A549 (cell line): ENCODE measurements around the gene ADAMTS16. TPM values are rescaled to one million over a fixed set of nuclear protein-coding genes. Genes with fewer than 3 reads are reported as not detected.

Source experiments
- ATAC-seq, 2 experiments: fragments of 200-7000 bp in 1 of 2; fragments of >200 bp in 1 of 2; cut with Nextera tagmentation in 1 of 2; cut with Tn5 transposase in 1 of 2; 3 replicates each; pipeline versions ENCODE4 v1.8.0 to v1.9.1; 2018 to 2020; ENCODE audit warnings: mild to moderate bottlenecking in 1 of 2, moderate library complexity in 1 of 2
- CTCF ChIA-PET: fragments of 300-600 bp; sonication (Branson Sonifier 250); formaldehyde crosslinking; extraction: SDS; loops from one replicate; lab custom pipeline; 2021; ENCODE audit warnings: antibody characterized with exemption, inconsistent platforms; lab: Yijun Ruan, JAX
- POLR2A ChIA-PET: fragments of 350-600 bp; formaldehyde crosslinking; extraction: SDS; loops from one replicate; lab custom pipeline; 2021; ENCODE audit warnings: antibody characterized with exemption, inconsistent platforms; lab: Yijun Ruan, JAX
- DNase-seq, 2 experiments: peaks; one replicate each; pipeline versions ENCODE4 v3.0.0 to v3.0.0-alpha.2; 2011 to 2016; ENCODE audit warnings: low read depth in 1 of 2, low spot score in 1 of 2
- FAIRE-seq: peaks from 2 replicates; lab custom pipeline; 2011; peaks lifted over from hg19 to GRCh38; lab: Jason Lieb, UNC
- H3K27ac ChIP-seq, 2 experiments: fragments of >200 bp; sonication (Bioruptor Twin); formaldehyde crosslinking; 3 replicates each; pipeline ENCODE4 v1.5.1; 2016 to 2017
- H3K4me1 ChIP-seq: fragments of >200 bp; sonication (Bioruptor Twin); formaldehyde crosslinking; 3 replicates; pipeline ENCODE4 v1.6.1; 2016
- H3K4me2 ChIP-seq: fragments of >200 bp; sonication (Bioruptor Twin); formaldehyde crosslinking; 3 replicates; pipeline ENCODE4 v1.6.1; 2016
- H3K4me3 ChIP-seq: fragments of >200 bp; sonication (Bioruptor Twin); formaldehyde crosslinking; 3 replicates; pipeline ENCODE4 v1.5.1; 2016
- H3K9me3 ChIP-seq: fragments of >200 bp; sonication (Bioruptor Twin); formaldehyde crosslinking; 3 replicates; pipeline ENCODE4 v1.6.1; 2016
- CBX2 ChIP-seq: fragments of 200-600 bp; sonication (generic); IDR thresholded peaks from 2 replicates; pipeline ENCODE4 v1.6.1; 2016; ENCODE audit warnings: low read depth, mild to moderate bottlenecking, borderline replicate concordance
- CEBPB ChIP-seq, 2 experiments: fragments of >200 bp in 1 of 2; sonication (Bioruptor Twin) in 1 of 2; formaldehyde crosslinking in 1 of 2; IDR thresholded peaks; 2 replicates each; pipeline ENCODE4 v1.6.1; 2012 to 2016
- CHD4 ChIP-seq: fragments of 200-600 bp; sonication (generic); IDR thresholded peaks from 2 replicates; pipeline ENCODE4 v1.6.1; 2016; ENCODE audit warnings: antibody characterized with exemption, mild to moderate bottlenecking, borderline replicate concordance
- E2F6 ChIP-seq: IDR thresholded peaks from 2 replicates; pipeline ENCODE4 v1.6.1; 2012; ENCODE audit warnings: low read depth, borderline replicate concordance
- EP300 ChIP-seq, 2 experiments: fragments of >200 bp; sonication (Bioruptor Twin); formaldehyde crosslinking; IDR thresholded peaks; 2 replicates in 1 of 2; 3 replicates in 1 of 2; pipeline ENCODE4 v1.6.1; 2016 to 2017
- FOSB ChIP-seq: fragments of 250-450 bp; sonication (Bioruptor Pico); IDR thresholded peaks from 2 replicates; pipeline ENCODE4 v1.5.0; 2020; ENCODE audit warnings: mild to moderate bottlenecking, moderate library complexity
- FOSL2 ChIP-seq, 2 experiments: fragments of 450-650 bp in 1 of 2; fragments of >200 bp in 1 of 2; sonication (Bioruptor Twin) in 1 of 2; formaldehyde crosslinking; IDR thresholded peaks; 2 replicates each; pipeline versions ENCODE4 v1.5.0 to v1.6.1; 2016 to 2020; ENCODE audit warnings: mild to moderate bottlenecking in 1 of 2, moderate library complexity in 1 of 2
- GATA3 ChIP-seq: IDR thresholded peaks from 2 replicates; pipeline ENCODE4 v1.6.1; 2012; ENCODE audit warnings: borderline replicate concordance
- HDAC2 ChIP-seq: fragments of 200-600 bp; sonication (generic); IDR thresholded peaks from 2 replicates; pipeline ENCODE4 v1.6.1; 2016
- HES2 ChIP-seq: fragments of >200 bp; sonication (Bioruptor Twin); formaldehyde crosslinking; IDR thresholded peaks from 2 replicates; pipeline ENCODE4 v1.6.1; 2016
- HOXB13 ChIP-seq: fragments of 250-450 bp; sonication (Bioruptor Pico); IDR thresholded peaks from 2 replicates; pipeline ENCODE4 v1.5.0; 2020; ENCODE audit warnings: low read depth, mild to moderate bottlenecking, moderate library complexity
- JUN ChIP-seq, 2 experiments: fragments of >200 bp; sonication (Bioruptor Twin); formaldehyde crosslinking; IDR thresholded peaks; 2 replicates in 1 of 2; 3 replicates in 1 of 2; pipeline ENCODE4 v1.6.1; 2016 to 2017
- JUNB ChIP-seq: fragments of >200 bp; sonication (Bioruptor Twin); formaldehyde crosslinking; IDR thresholded peaks from 2 replicates; pipeline ENCODE4 v1.6.1; 2016
- KDM1A ChIP-seq: fragments of 200-600 bp; sonication (generic); IDR thresholded peaks from 2 replicates; pipeline ENCODE4 v1.6.1; 2016; ENCODE audit warnings: low read depth, mild to moderate bottlenecking
- MAX ChIP-seq: IDR thresholded peaks from 2 replicates; pipeline ENCODE4 v1.6.1; 2012
- MAZ ChIP-seq: fragments of 150-350 bp; IDR thresholded peaks from 2 replicates; pipeline ENCODE4 v1.6.1; 2014; ENCODE audit warnings: antibody characterized with exemption, low read depth, low read length, borderline replicate concordance
- POLR2A ChIP-seq: IDR thresholded peaks from 2 replicates; pipeline ENCODE4 v1.6.1; 2012; ENCODE audit warnings: mild to moderate bottlenecking, low read length
- POLR2AphosphoS2 ChIP-seq: conservative IDR thresholded peaks from 2 replicates; pipeline ENCODE4 v1.6.1; 2012; ENCODE audit warnings: low read length, improper control_type of control experiment, inconsistent platforms
- RAD21 ChIP-seq, 2 experiments: fragments of >200 bp in 1 of 2; sonication (Bioruptor Twin) in 1 of 2; formaldehyde crosslinking in 1 of 2; IDR thresholded peaks in 1 of 2; conservative IDR thresholded peaks in 1 of 2; 2 replicates in 1 of 2; 3 replicates in 1 of 2; pipeline ENCODE4 v1.6.1; 2012 to 2018; ENCODE audit warnings: inconsistent platforms in 1 of 2
- SMC3 ChIP-seq: fragments of >200 bp; sonication (Bioruptor Twin); formaldehyde crosslinking; IDR thresholded peaks from 3 replicates; pipeline ENCODE4 v1.6.1; 2018; ENCODE audit warnings: inconsistent platforms
- SREBF2 ChIP-seq: fragments of 450-650 bp; IDR thresholded peaks from 2 replicates; pipeline ENCODE4 v1.6.1; 2014; ENCODE audit warnings: mild to moderate bottlenecking, moderate library complexity
- TFCP2L1 ChIP-seq: fragments of 250-450 bp; sonication (Bioruptor Pico); IDR thresholded peaks from 2 replicates; pipeline ENCODE4 v1.5.0; 2021; ENCODE audit warnings: mild to moderate bottlenecking
- WGBS: methylation state at CpG from one replicate; pipeline ENCODE4 v1.1.6; 2017; ENCODE audit errors: missing lambda C conversion rate; 5-methylcytosine and 5-hydroxymethylcytosine counted together
- polyA plus RNA-seq, 4 experiments: library from polyadenylated mRNA; depleted of rRNA in 3 of 4; stranded (reverse); fragments of >200 nt; fragmentation: RNase III in 1 of 4; extraction: RNeasy Plus Mini Kit Qiagen cat#74134 plus additional on column Dnase treatment in 1 of 4; gene quantifications; 2 replicates in 3 of 4; 3 replicates in 1 of 4; pipeline ENCODE4 v1.2.3, GENCODE V29; 2011 to 2017
- TF ChIP-seq, protein P1 (sequence below): fragments of 150-350 bp; IDR thresholded peaks from 2 replicates; pipeline ENCODE4 v1.6.1; 2014; ENCODE audit warnings: low read depth, mild to moderate bottlenecking, low read length
- TF ChIP-seq, protein P2 (sequence below): IDR thresholded peaks from 2 replicates; pipeline ENCODE4 v1.6.1; 2012
- TF ChIP-seq, protein P3 (sequence below): fragments of 200-600 bp; sonication (generic); IDR thresholded peaks from 2 replicates; pipeline ENCODE4 v1.6.1; 2016; ENCODE audit warnings: antibody characterized with exemption, mild to moderate bottlenecking, moderate library complexity

Gene ADAMTS16
- polyA plus RNA-seq, 2 of the 4 experiments (the other 2 are of a cell fraction): 0.71 to 1.0 TPM

GRCh38 chr5:5350101-5350500, 210.0 kb downstream of the ADAMTS16 start (continued):
- TF ChIP-seq CHD4 (no peak), POLR2AphosphoS2 (no peak), JUN (IDR thresholded peaks at IDR 0.05) (peak in 1 of 2 experiments; percentile 42; a peak in 1 of 5 replicates), FOSB (CRISPR knock-in tag) (no peak)
- TF ChIP-seq, all 56 proteins: peak for 9

DNA sequence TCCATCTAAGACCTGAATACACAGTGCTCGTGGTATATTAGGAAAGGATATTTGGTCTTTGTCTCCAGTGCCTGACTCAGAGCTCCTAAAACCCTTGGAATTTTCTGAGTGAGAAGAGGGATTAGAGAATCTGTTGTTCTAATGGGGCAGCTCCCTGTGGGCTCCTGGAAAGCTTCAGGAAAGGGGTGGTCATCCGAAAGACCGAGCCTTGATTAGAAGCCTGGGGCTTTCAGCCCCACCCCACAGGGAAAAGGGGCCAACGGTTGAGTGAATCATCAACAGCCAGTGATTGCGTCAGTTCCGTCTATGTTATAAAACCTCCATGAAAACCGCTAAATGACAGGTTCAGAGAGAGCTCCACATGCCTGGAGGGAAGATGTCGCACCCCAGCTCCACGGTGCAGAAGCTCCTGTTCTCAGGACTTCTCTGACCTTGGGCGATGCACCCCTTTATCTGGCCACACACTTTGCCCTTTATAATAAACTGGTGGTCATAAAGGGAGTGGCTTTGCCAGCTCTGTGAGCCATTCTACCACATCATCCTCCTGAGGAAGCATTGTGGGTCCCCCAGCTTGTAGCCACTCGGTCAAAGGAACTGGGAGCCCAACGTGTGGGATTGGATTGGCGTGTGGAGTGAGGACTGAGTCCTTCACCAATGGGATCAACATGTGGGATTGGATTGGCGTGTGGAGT, 211.3 kb downstream of the ADAMTS16 start:
- H3K4me3 ChIP-seq: no peak overlapping the region
- H3K27ac ChIP-seq: peak overlapping the region; percentile 78 to 88
- DNase-seq: peak; percentile 58 to 76
- TF ChIP-seq POLR2A: no peak
- peak; percentile 76 for TF ChIP-seq MAX
- TF ChIP-seq, protein P1, sequence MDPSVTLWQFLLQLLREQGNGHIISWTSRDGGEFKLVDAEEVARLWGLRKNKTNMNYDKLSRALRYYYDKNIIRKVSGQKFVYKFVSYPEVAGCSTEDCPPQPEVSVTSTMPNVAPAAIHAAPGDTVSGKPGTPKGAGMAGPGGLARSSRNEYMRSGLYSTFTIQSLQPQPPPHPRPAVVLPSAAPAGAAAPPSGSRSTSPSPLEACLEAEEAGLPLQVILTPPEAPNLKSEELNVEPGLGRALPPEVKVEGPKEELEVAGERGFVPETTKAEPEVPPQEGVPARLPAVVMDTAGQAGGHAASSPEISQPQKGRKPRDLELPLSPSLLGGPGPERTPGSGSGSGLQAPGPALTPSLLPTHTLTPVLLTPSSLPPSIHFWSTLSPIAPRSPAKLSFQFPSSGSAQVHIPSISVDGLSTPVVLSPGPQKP: no peak
- no peak for TF ChIP-seq KDM1A
- peak; percentile 54; the same call in 1 of the 2 replicates for TF ChIP-seq GATA3
- peak; percentile 61; the same call in 1 of the 2 replicates for TF ChIP-seq JUNB
- TF ChIP-seq HOXB13: peak; percentile 42; the same call in 1 of the 2 replicates
- TF ChIP-seq CBX2: no peak
- peak; percentile 13 to 67; a peak in 3 of 5 replicates for TF ChIP-seq EP300 (IDR thresholded peaks at IDR 0.05)
- TF ChIP-seq, protein P2, sequence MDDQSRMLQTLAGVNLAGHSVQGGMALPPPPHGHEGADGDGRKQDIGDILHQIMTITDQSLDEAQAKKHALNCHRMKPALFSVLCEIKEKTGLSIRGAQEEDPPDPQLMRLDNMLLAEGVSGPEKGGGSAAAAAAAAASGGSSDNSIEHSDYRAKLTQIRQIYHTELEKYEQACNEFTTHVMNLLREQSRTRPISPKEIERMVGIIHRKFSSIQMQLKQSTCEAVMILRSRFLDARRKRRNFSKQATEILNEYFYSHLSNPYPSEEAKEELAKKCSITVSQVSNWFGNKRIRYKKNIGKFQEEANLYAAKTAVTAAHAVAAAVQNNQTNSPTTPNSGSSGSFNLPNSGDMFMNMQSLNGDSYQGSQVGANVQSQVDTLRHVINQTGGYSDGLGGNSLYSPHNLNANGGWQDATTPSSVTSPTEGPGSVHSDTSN: 0 out of 2 replicates have a peak, but pooled peaks have one; percentile 30
- TF ChIP-seq SMC3: 0 out of 3 replicates have a peak, but pooled peaks have one; percentile 28
- no peak for TF ChIP-seq TFCP2L1 (CRISPR knock-in tag)
- no peak for TF ChIP-seq SREBF2
- TF ChIP-seq HES2: 0 out of 2 replicates have a peak, but pooled peaks have one; percentile 19
- peak; percentile 60; the same call in 1 of the 2 replicates for TF ChIP-seq E2F6
- TF ChIP-seq RAD21 (conservative IDR thresholded peaks at IDR 0.05 in 1 of 2, IDR thresholded peaks at IDR 0.05 in 1 of 2): peak in 1 of 2 experiments; percentile 4; a peak in 2 of 5 replicates
- TF ChIP-seq HDAC2: no peak
- TF ChIP-seq CEBPB (IDR thresholded peaks at IDR 0.05): peak; percentile 69 to 90; a peak in 3 of 4 replicates
- TF ChIP-seq, protein P3, sequence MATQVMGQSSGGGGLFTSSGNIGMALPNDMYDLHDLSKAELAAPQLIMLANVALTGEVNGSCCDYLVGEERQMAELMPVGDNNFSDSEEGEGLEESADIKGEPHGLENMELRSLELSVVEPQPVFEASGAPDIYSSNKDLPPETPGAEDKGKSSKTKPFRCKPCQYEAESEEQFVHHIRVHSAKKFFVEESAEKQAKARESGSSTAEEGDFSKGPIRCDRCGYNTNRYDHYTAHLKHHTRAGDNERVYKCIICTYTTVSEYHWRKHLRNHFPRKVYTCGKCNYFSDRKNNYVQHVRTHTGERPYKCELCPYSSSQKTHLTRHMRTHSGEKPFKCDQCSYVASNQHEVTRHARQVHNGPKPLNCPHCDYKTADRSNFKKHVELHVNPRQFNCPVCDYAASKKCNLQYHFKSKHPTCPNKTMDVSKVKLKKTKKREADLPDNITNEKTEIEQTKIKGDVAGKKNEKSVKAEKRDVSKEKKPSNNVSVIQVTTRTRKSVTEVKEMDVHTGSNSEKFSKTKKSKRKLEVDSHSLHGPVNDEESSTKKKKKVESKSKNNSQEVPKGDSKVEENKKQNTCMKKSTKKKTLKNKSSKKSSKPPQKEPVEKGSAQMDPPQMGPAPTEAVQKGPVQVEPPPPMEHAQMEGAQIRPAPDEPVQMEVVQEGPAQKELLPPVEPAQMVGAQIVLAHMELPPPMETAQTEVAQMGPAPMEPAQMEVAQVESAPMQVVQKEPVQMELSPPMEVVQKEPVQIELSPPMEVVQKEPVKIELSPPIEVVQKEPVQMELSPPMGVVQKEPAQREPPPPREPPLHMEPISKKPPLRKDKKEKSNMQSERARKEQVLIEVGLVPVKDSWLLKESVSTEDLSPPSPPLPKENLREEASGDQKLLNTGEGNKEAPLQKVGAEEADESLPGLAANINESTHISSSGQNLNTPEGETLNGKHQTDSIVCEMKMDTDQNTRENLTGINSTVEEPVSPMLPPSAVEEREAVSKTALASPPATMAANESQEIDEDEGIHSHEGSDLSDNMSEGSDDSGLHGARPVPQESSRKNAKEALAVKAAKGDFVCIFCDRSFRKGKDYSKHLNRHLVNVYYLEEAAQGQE: no peak
- TF ChIP-seq JUN (IDR thresholded peaks at IDR 0.05): peak; percentile 48 to 58; a peak in 3 of 5 replicates
- TF ChIP-seq MAZ: no peak
- TF ChIP-seq FOSL2 (IDR thresholded peaks at IDR 0.05): peak; percentile 73
- peak; percentile 71 for TF ChIP-seq FOSL2 (CRISPR knock-in tag; IDR thresholded peaks at IDR 0.05)
- peaks cover 29% of the 10 kb centered on the region for H3K4me1 ChIP-seq
- WGBS: 34% methylated on average over 14 of the region's 14 CpGs
- H3K9me3 ChIP-seq: no peaks in the 10 kb centered on the region
- FAIRE-seq: no peak
- ATAC-seq: peak; percentile 65 to 76; a peak in 5 of 6 replicates
- CTCF ChIA-PET: interaction anchor here (0.7 to 2.5 kb wide), 8 partner anchors 11 to 210 kb away, joined by 3 to 12 read pairs (median 4); no protein-coding TSS in a partner anchor
- POLR2A ChIA-PET: interaction anchor here (0.6 to 0.9 kb wide), 2 partner anchors 12 to 30 kb away, joined by 3 to 4 read pairs; no protein-coding TSS in a partner anchor
- H3K4me2 ChIP-seq: peak overlapping the region; percentile 60
